C4-2B (cell line): ENCODE measurements around the gene PRR12.

ENCODE experiments used
- H3K27ac ChIP-seq: fragments of 450-650 bp; 2 replicates; pipeline ENCODE4 v1.5.1; 2017
- CTCF ChIP-seq: fragments of 450-650 bp; conservative IDR thresholded peaks from 2 replicates; pipeline ENCODE4 v1.5.1; 2017; ENCODE audit warnings: mild to moderate bottlenecking
- ZFX ChIP-seq: fragments of 450-650 bp; IDR thresholded peaks from 2 replicates; pipeline ENCODE4 v1.6.1; 2017

Gene PRR12

GRCh38 chr19:49646586-49646985 is 55.6 kb downstream of the PRR12 start:
- no peak overlapping the region for H3K27ac ChIP-seq
- no peak for TF ChIP-seq ZFX
- no peak for TF ChIP-seq CTCF

GRCh38 chr19:49651029-49651819 is 60.2 kb downstream of the PRR12 start:
- TF ChIP-seq CTCF (no peak), ZFX (no peak)
- no peak overlapping the region for H3K27ac ChIP-seq

- no peak for TF ChIP-seq ZFX
- no peak for TF ChIP-seq CTCF
- no peak overlapping the region for H3K27ac ChIP-seq
Measured at GRCh38 chr19:49651820-49652550, 61.0 kb downstream of the PRR12 start.

GRCh38 chr19:49652551-49653465 is 61.8 kb downstream of the PRR12 start:
- no peak overlapping the region for H3K27ac ChIP-seq
- TF ChIP-seq ZFX (no peak), CTCF (no peak)

GRCh38 chr19:49653466-49653806 is 62.5 kb downstream of the PRR12 start:
- no peak for TF ChIP-seq CTCF
- TF ChIP-seq ZFX, result no peak
- H3K27ac ChIP-seq, result no peak overlapping the region

GRCh38 chr19:49654581-49654980 is 63.6 kb downstream of the PRR12 start:
- no peak overlapping the region for H3K27ac ChIP-seq
- TF ChIP-seq CTCF (no peak), ZFX (no peak)
